ENCODE measurements around the gene OPA3.

OPA3 gene

GRCh38 chr19:45599286-45599685, 14.7 kb upstream of the OPA3 start:
- no peak for TF ChIP-seq CTCF (IDR thresholded peaks at IDR 0.05; ENCODE audit: borderline replicate concordance, extremely low read depth, low read length, poor library complexity, severe bottlenecking)
- no peak for TF ChIP-seq EZH2 (IDR thresholded peaks at IDR 0.05; ENCODE audit: borderline replicate concordance, low read depth, low read length, severe bottlenecking)
- Histone ChIP-seq H3K4me1 (ENCODE audit: insufficient read depth, low read length) (no peaks in the 10 kb centered on the region), H3K4me3 (ENCODE audit: low read depth in 1 of 2, low read length in 2 of 2) (no peak overlapping the region), H3K4me2 (ENCODE audit: insufficient read depth, low read length) (no peak overlapping the region), H3K79me2 (ENCODE audit: insufficient read depth, low read length) (no peaks in the 10 kb centered on the region), H3K36me3 (ENCODE audit: insufficient read depth, low read length) (no peaks in the 10 kb centered on the region), H3K27ac (ENCODE audit: low read length) (no peak overlapping the region), H3K27me3 (ENCODE audit: insufficient read depth, low read length, poor library complexity) (peaks cover 37% of the 10 kb centered on the region), H3K9ac (ENCODE audit: low read depth, low read length) (no peak overlapping the region), H3K9me3 (ENCODE audit: insufficient read depth, low read length, severe bottlenecking) (no peaks in the 10 kb centered on the region), H2AFZ (ENCODE audit: low read depth, low read length) (no peak overlapping the region), H4K20me1 (ENCODE audit: insufficient read depth, low read length) (no peaks in the 10 kb centered on the region; the same call in none of the 2 replicates)
- DNase-seq (no peak), ATAC-seq (ENCODE audit: insufficient read depth, low read depth) (no peak)

GRCh38 chr19:45598267-45599001, 13.8 kb upstream of the OPA3 start:
- no peak overlapping the region for H3K4me2 ChIP-seq (ENCODE audit: insufficient read depth, low read length)
- no peak overlapping the region for H3K9ac ChIP-seq (ENCODE audit: low read depth, low read length)
- H2AFZ ChIP-seq (ENCODE audit: low read depth, low read length), result no peak overlapping the region

GRCh38 chr19:45597425-45598111, 13.0 kb upstream of the OPA3 start:
- Histone ChIP-seq H3K9ac (ENCODE audit: low read depth, low read length) (no peak overlapping the region), H3K4me3 (ENCODE audit: low read depth in 1 of 2, low read length in 2 of 2) (no peak overlapping the region)

More at GRCh38 chr19:45598267-45599001, 13.8 kb upstream of the OPA3 start:
- Histone ChIP-seq H3K4me1 (ENCODE audit: insufficient read depth, low read length) (no peaks in the 10 kb centered on the region), H3K36me3 (ENCODE audit: insufficient read depth, low read length) (no peaks in the 10 kb centered on the region), H3K9me3 (ENCODE audit: insufficient read depth, low read length, severe bottlenecking) (no peaks in the 10 kb centered on the region), H3K27me3 (ENCODE audit: insufficient read depth, low read length, poor library complexity) (peaks cover 37% of the 10 kb centered on the region), H3K4me3 (ENCODE audit: low read depth in 1 of 2, low read length in 2 of 2) (no peak overlapping the region), H3K27ac (ENCODE audit: low read length) (no peak overlapping the region), H4K20me1 (ENCODE audit: insufficient read depth, low read length) (no peaks in the 10 kb centered on the region; the same call in none of the 2 replicates), H3K79me2 (ENCODE audit: insufficient read depth, low read length) (no peaks in the 10 kb centered on the region)
- no peak for TF ChIP-seq CTCF (IDR thresholded peaks at IDR 0.05; ENCODE audit: borderline replicate concordance, extremely low read depth, low read length, poor library complexity, severe bottlenecking)
- TF ChIP-seq EZH2 (IDR thresholded peaks at IDR 0.05; ENCODE audit: borderline replicate concordance, low read depth, low read length, severe bottlenecking), result no peak
- DNase-seq, result no peak
- ATAC-seq (ENCODE audit: insufficient read depth, low read depth), result no peak

More at GRCh38 chr19:45597425-45598111, 13.0 kb upstream of the OPA3 start:
- no peak overlapping the region for H2AFZ ChIP-seq (ENCODE audit: low read depth, low read length)
- H3K27me3 ChIP-seq (ENCODE audit: insufficient read depth, low read length, poor library complexity), result peaks cover 37% of the 10 kb centered on the region
- no peaks in the 10 kb centered on the region for H3K36me3 ChIP-seq (ENCODE audit: insufficient read depth, low read length)
- no peaks in the 10 kb centered on the region for H3K79me2 ChIP-seq (ENCODE audit: insufficient read depth, low read length)
- ATAC-seq (ENCODE audit: insufficient read depth, low read depth) (no peak), DNase-seq (no peak)
- H3K9me3 ChIP-seq (ENCODE audit: insufficient read depth, low read length, severe bottlenecking), result no peaks in the 10 kb centered on the region
- no peak overlapping the region for H3K4me2 ChIP-seq (ENCODE audit: insufficient read depth, low read length)
- H4K20me1 ChIP-seq (ENCODE audit: insufficient read depth, low read length), result no peaks in the 10 kb centered on the region; the same call in none of the 2 replicates
- TF ChIP-seq CTCF (IDR thresholded peaks at IDR 0.05; ENCODE audit: borderline replicate concordance, extremely low read depth, low read length, poor library complexity, severe bottlenecking), result no peak
- TF ChIP-seq EZH2 (IDR thresholded peaks at IDR 0.05; ENCODE audit: borderline replicate concordance, low read depth, low read length, severe bottlenecking), result no peak
- H3K27ac ChIP-seq (ENCODE audit: low read length), result no peak overlapping the region
- H3K4me1 ChIP-seq (ENCODE audit: insufficient read depth, low read length), result no peaks in the 10 kb centered on the region

Data from DND-41 (cell line).